Measurements from ENCODE around the gene RRP9.

The RRP9 gene

GRCh38 chr3:51933471-51934138, 8.1 kb downstream of the RRP9 start:
- ATAC-seq = no peak
- TF ChIP-seq CSDC2 (CRISPR knock-in tag; IDR thresholded peaks at IDR 0.05) (no peak), ZNF565 (CRISPR knock-in tag; conservative IDR thresholded peaks at IDR 0.05; ENCODE audit: low read depth) (no peak), ZFP3 (CRISPR knock-in tag; IDR thresholded peaks at IDR 0.05) (no peak), ZC3H10 (CRISPR knock-in tag; IDR thresholded peaks at IDR 0.05) (no peak), ZNF70 (CRISPR knock-in tag; IDR thresholded peaks at IDR 0.05) (no peak), ESRRG (CRISPR knock-in tag; IDR thresholded peaks at IDR 0.05) (no peak), RARB (CRISPR knock-in tag; IDR thresholded peaks at IDR 0.05) (no peak), POU6F1 (CRISPR knock-in tag; IDR thresholded peaks at IDR 0.05; ENCODE audit: borderline replicate concordance, low read depth) (no peak), CREB5 (CRISPR knock-in tag; IDR thresholded peaks at IDR 0.05; ENCODE audit: low read depth) (no peak)

- TF ChIP-seq BACH2 (CRISPR knock-in tag; IDR thresholded peaks at IDR 0.05; ENCODE audit: borderline replicate concordance) (no peak), TCF4 (CRISPR knock-in tag; IDR thresholded peaks at IDR 0.05; ENCODE audit: borderline replicate concordance) (no peak), SNAI2 (CRISPR knock-in tag; IDR thresholded peaks at IDR 0.05) (no peak), ZFP30 (CRISPR knock-in tag; IDR thresholded peaks at IDR 0.05) (no peak), ZNF565 (CRISPR knock-in tag; conservative IDR thresholded peaks at IDR 0.05; ENCODE audit: low read depth) (no peak), PPARA (CRISPR knock-in tag; IDR thresholded peaks at IDR 0.05; ENCODE audit: borderline replicate concordance) (no peak), ZNF70 (CRISPR knock-in tag; IDR thresholded peaks at IDR 0.05) (no peak), GLIS3 (CRISPR knock-in tag; IDR thresholded peaks at IDR 0.05) (no peak), POU6F1 (CRISPR knock-in tag; IDR thresholded peaks at IDR 0.05; ENCODE audit: borderline replicate concordance, low read depth) (no peak), ZNF8 (CRISPR knock-in tag; IDR thresholded peaks at IDR 0.05) (no peak), ARNTL (CRISPR knock-in tag; IDR thresholded peaks at IDR 0.05; ENCODE audit: borderline replicate concordance, low read depth) (no peak), PATZ1 (CRISPR knock-in tag; IDR thresholded peaks at IDR 0.05; ENCODE audit: borderline replicate concordance) (no peak), TSHZ2 (CRISPR knock-in tag; IDR thresholded peaks at IDR 0.05) (no peak), ISL1 (CRISPR knock-in tag; IDR thresholded peaks at IDR 0.05) (no peak), TOX (CRISPR knock-in tag; IDR thresholded peaks at IDR 0.05; ENCODE audit: borderline replicate concordance) (no peak), OSR1 (CRISPR knock-in tag; IDR thresholded peaks at IDR 0.05) (no peak), ESRRG (CRISPR knock-in tag; IDR thresholded peaks at IDR 0.05) (no peak), ZC3H10 (CRISPR knock-in tag; IDR thresholded peaks at IDR 0.05) (no peak), ZFP3 (CRISPR knock-in tag; IDR thresholded peaks at IDR 0.05) (no peak)
- ATAC-seq = no peak
Measured at GRCh38 chr3:51932471-51933370, 9.0 kb downstream of the RRP9 start.
